GM12872 (cell line): Measurements from ENCODE around the gene RPS6KA5.

Experiments used
- TF ChIP-seq, protein P1 (sequence below): IDR thresholded peaks from 3 replicates; pipeline ENCODE4 v1.5.1; 2011; ENCODE audit warnings: low read depth, mild to moderate bottlenecking, low read length, moderate library complexity; ENCODE audit not compliant: insufficient read depth

The RPS6KA5 gene

DNA sequence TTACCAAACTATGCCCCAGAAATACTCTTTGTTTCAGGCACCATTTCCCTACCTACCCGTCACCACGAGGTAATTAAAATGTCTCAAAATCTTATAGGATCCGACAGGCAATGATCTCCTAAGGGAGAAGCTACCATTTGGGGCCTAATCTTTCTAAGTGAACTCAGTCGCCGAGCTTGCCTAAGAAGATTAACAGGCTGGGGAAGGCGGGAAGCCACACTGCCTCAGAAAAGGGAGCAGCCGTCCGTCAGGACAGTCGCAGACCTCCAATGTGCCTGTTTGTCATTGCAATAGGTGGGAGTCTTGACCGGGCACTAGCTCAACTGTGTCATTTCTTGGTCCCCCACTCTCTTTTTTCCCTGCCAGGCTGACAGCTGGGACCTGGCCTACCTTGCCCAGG, 248.8 kb downstream of the RPS6KA5 start:
- TF ChIP-seq, protein P1, sequence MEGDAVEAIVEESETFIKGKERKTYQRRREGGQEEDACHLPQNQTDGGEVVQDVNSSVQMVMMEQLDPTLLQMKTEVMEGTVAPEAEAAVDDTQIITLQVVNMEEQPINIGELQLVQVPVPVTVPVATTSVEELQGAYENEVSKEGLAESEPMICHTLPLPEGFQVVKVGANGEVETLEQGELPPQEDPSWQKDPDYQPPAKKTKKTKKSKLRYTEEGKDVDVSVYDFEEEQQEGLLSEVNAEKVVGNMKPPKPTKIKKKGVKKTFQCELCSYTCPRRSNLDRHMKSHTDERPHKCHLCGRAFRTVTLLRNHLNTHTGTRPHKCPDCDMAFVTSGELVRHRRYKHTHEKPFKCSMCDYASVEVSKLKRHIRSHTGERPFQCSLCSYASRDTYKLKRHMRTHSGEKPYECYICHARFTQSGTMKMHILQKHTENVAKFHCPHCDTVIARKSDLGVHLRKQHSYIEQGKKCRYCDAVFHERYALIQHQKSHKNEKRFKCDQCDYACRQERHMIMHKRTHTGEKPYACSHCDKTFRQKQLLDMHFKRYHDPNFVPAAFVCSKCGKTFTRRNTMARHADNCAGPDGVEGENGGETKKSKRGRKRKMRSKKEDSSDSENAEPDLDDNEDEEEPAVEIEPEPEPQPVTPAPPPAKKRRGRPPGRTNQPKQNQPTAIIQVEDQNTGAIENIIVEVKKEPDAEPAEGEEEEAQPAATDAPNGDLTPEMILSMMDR, result no peak

DNA sequence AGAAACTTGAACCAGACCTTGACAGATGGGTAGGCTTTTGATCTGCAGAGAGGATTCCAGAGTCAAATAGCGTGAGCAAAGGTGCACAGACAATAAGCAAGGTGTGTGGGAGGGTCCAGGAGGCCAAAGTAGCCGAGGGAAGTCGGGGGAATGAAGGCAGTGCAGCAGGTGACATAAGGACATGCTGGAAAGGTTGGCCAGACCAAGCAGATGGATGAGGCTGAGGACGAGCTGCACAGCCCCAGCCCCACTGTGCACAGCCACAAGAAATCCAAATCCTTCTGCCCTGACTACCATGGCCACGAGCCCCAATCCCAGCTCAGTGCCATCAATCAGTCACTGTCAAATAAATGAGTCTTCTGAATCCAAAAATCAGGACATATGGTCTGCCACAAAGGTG, 249.6 kb downstream of the RPS6KA5 start:
- TF ChIP-seq, protein P1, result no peak

DNA sequence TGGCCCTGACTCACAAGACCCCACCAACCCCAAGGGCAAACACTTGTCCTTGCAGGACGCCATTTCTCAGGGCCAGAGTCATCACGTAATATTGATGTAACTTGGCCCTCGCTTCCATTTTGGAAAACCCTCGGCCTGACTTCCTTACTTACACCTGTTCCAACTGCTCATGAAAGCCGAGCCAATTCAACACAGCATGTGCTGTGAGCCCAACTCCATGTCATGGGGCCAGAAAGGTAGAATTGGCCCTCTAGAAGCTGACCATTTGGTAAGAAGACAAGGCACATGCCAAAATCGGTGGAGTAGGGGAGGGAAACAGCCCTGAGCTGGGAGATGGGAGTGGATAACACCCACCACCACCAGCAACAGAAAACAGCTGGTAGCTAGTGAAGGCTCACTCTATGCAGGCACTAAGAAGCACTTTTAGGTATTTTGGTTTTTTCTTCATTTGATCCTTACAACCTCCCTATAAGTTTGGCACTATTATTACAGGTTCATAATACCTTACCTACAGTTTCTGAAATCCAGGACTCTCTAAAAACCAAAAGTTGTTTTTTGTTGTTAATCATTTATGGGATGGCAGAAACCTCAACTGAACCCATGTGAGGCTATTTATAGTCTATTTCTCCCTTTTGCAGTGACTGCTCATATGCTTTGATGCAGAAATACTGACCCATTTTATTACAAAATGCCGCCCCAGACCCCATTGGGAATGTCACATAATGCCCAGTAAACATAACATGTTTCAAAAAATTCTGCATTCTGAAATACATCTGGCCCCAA, 250.7 kb downstream of the RPS6KA5 start:
- TF ChIP-seq, protein P1, result no peak

DNA sequence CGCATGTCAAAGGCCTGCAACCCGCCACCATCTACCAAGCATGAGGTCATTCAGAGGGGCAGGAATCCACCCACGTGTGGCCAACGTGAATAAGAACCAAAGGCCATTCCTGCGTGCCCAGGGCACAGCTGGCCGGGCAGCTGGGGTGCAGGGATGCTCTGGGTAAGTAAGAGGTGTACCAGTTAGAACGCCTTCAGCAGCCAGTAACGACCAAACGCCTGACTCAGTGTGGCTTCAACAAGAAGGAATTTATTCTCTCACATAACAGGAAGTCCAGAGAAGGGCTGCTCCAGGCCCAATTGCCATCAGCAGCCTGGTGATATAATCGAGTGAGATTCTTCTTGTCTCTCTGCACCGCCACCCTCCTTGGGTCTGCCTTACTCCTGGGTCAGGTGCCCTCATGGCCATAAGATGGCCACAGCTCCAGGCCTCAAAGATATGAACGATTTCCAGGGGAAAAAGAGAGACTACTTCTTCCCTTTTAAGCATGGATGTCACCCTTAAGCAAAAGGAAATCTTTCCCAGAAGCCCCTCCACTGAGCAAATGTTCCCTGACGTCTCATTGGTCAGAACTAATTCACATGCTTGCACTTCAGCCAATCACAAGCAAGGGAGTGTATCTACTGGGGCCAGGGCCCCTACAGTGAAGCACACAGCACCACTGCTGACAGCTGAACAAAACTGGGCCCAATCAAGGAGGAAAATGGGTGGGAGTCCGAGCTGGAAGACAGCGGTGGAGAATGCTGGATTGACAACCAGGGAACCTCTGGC, 251.5 kb downstream of the RPS6KA5 start:
- TF ChIP-seq, protein P1, result no peak

DNA sequence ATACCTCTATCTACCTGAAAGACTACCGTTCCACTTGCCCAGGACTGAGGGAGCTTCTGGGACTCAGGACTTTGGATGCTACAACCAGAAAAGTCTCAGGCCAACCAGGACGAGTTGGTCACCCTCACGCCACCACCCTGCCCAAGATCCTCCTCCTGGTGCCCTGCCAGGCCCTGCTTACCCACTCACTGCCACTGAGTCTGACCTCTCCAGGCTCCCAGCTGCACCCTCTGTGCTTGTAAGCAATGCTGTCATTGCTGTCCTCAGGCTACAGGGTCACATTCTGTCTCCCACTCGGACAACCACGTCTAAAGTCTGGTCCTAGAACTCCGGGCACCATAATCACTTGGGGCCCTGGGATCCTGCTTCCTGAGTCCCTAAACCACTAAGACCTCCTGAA, 253.4 kb downstream of the RPS6KA5 start:
- TF ChIP-seq, protein P1, result no peak

DNA sequence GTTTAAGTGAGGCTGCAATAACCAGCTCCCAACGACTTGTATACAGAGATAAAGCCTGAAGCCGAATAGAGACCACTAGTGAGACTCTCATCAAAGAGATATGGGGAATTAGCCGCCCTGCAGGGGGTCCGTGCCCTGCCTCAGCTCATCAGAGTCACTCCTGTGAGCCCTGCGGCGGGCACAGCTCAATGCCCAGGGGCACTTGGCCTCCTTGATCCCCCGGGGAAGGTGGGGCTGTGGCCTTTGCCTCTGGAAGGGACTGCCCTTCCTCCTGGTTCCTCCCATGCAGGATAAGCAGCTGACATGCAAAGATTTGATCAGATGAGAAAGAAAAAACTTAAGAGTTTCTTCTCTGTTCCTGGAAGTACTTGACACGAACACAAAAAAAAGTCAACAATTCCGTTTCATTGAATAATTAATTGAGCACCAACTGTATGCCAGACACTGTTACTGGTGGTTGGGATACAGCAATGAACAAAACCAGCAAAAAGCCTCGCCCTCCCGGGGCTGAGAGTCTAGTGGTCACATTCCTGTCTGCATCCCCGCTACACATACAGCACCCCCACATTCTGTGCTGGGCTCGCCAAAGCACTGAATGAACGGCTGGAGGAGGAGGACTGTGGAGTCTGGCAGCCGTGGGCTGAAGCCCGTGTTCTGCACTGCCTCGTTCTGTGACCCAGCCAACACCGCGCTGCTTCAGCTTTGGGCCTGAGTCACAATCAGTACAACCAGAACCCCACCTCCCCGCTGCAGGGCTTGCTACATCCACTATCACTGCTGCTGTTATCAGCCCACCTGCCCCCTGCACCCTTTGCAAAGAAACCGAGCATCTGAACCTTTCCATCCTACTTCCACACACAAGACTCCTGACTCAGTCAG, 254.5 kb downstream of the RPS6KA5 start:
- TF ChIP-seq, protein P1, result no peak

DNA sequence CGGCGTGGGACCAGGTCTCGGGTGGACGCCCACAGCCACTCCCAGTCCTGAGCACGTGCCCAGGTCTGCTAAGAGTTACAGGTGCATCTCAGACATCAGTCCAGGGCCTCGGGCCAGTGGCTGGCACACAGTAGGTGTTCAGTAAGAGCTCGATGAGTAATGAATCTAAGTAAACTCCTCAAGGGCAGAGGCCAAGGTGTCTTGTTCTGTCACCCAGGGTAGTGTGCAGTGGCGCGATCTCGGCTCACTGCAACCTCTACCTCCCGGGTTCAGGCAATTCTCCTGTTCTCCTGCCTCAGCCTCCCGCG, 255.4 kb downstream of the RPS6KA5 start:
- TF ChIP-seq, protein P1, result no peak
